Measurements from ENCODE around the gene EEIG2.

EEIG2 gene

GRCh38 chr1:108531444-108531843 lies 28.5 kb upstream of the EEIG2 start:
- no peak for TF ChIP-seq FOXP2 (optimal IDR thresholded peaks at IDR 0.05; ENCODE audit: borderline replicate concordance, extremely low read depth, extremely low read length, insufficient read depth)
- no peak for TF ChIP-seq TAF1 (IDR thresholded peaks at IDR 0.05; ENCODE audit: borderline replicate concordance, insufficient read depth, low read length)
- no peak for TF ChIP-seq REST (IDR thresholded peaks at IDR 0.05; ENCODE audit: insufficient read depth in 1 of 2, low read depth in 2 of 2, low read length in 2 of 2)
- TF ChIP-seq SIN3A (IDR thresholded peaks at IDR 0.05; ENCODE audit: borderline replicate concordance, insufficient read depth, low read length): no peak
- no peak for TF ChIP-seq POLR2AphosphoS5 (IDR thresholded peaks at IDR 0.05; ENCODE audit: low read depth, low read length)

GRCh38 chr1:108532730-108533129 lies 27.2 kb upstream of the EEIG2 start:
- TF ChIP-seq REST (IDR thresholded peaks at IDR 0.05; ENCODE audit: insufficient read depth in 1 of 2, low read depth in 2 of 2, low read length in 2 of 2): no peak
- no peak for TF ChIP-seq TAF1 (IDR thresholded peaks at IDR 0.05; ENCODE audit: borderline replicate concordance, insufficient read depth, low read length)
- no peak for TF ChIP-seq SIN3A (IDR thresholded peaks at IDR 0.05; ENCODE audit: borderline replicate concordance, insufficient read depth, low read length)
- TF ChIP-seq POLR2AphosphoS5 (IDR thresholded peaks at IDR 0.05; ENCODE audit: low read depth, low read length): no peak
- no peak for TF ChIP-seq FOXP2 (optimal IDR thresholded peaks at IDR 0.05; ENCODE audit: borderline replicate concordance, extremely low read depth, extremely low read length, insufficient read depth)

GRCh38 chr1:108533351-108534083 lies 26.4 kb upstream of the EEIG2 start:
- TF ChIP-seq POLR2AphosphoS5 (IDR thresholded peaks at IDR 0.05; ENCODE audit: low read depth, low read length): no peak

- TF ChIP-seq POLR2AphosphoS5 (IDR thresholded peaks at IDR 0.05; ENCODE audit: low read depth, low read length) (no peak), SIN3A (IDR thresholded peaks at IDR 0.05; ENCODE audit: borderline replicate concordance, insufficient read depth, low read length) (no peak), REST (IDR thresholded peaks at IDR 0.05; ENCODE audit: insufficient read depth in 1 of 2, low read depth in 2 of 2, low read length in 2 of 2) (no peak), FOXP2 (optimal IDR thresholded peaks at IDR 0.05; ENCODE audit: borderline replicate concordance, extremely low read depth, extremely low read length, insufficient read depth) (no peak), TAF1 (IDR thresholded peaks at IDR 0.05; ENCODE audit: borderline replicate concordance, insufficient read depth, low read length) (no peak)
Measured at GRCh38 chr1:108534759-108535158, 25.1 kb upstream of the EEIG2 start.

- TF ChIP-seq POLR2AphosphoS5 (IDR thresholded peaks at IDR 0.05; ENCODE audit: low read depth, low read length) (no peak), REST (IDR thresholded peaks at IDR 0.05; ENCODE audit: insufficient read depth in 1 of 2, low read depth in 2 of 2, low read length in 2 of 2) (no peak), SIN3A (IDR thresholded peaks at IDR 0.05; ENCODE audit: borderline replicate concordance, insufficient read depth, low read length) (no peak), FOXP2 (optimal IDR thresholded peaks at IDR 0.05; ENCODE audit: borderline replicate concordance, extremely low read depth, extremely low read length, insufficient read depth) (no peak), TAF1 (IDR thresholded peaks at IDR 0.05; ENCODE audit: borderline replicate concordance, insufficient read depth, low read length) (no peak)
Measured at GRCh38 chr1:108537976-108538375, 21.9 kb upstream of the EEIG2 start.

Measured in PFSK-1 (cell line).